ENCODE data around the gene WDR13. TPM values are rescaled to one million over a fixed set of nuclear protein-coding genes. Genes with fewer than 3 reads are reported as not detected.
"Not testable (repeated sequence)": the region's sequence is repeated elsewhere in the genome, so short reads cannot be mapped to it uniquely, and the experiment has no call there.

Gene WDR13
- 100 to 1,000 TPM; 108 to 224 (median 126) TPM for total RNA-seq

DNA sequence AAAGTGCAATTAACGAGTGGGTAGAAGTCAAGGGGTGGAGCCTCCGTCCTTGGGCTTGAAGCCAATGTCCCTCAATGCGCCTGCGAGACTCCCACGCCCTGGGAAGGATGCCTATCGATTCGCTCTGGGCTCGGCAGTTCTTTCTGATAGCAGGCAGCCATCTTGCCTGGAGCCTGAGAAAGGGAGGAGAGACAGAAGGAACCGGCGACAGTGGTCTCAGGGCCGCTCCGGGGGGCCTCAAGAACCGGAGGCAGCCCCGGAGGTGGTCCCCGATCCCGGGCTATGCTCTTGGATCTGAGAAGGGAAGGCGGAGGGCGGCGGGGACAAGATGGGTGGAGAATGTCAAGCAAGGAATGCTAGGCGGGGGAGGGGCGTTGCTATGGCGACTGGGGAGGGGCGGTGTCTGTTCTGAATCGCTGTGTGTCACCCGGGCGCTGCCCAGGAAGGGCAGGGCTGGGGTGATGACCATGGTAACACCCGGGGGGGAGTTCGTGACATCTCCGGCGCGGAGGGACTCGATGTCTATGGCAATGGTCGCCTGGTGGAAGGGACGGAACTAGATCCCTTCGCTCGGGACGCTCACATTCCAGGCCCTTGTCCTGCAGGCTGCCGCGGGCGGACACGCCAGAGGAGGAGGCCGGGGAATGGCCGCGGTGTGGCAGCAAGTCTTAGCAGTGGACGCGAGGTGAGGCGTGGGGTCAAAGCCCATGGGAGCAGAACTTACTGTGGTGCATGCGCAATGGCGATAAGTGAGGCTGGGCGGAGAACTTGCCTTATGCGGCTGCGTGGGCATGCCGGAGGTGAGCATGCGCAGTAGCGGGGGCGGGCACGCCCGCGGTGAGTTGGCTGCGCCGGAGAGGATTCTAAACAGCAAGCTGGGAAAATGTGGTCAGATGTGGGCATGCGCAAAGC is at the start of gene WDR13:
WDR13 (plus strand) TSS at position 140 of the 912 bp plus-strand sequence; CDS start at position 645, 505 bp downstream.
- no peaks in the 10 kb centered on the region for H3K27me3 ChIP-seq
- H3K4me3 ChIP-seq = peak within 1 kb of the TSS; percentile 57 to 67 (median 61)
- no peaks in the 10 kb centered on the region for H3K9me3 ChIP-seq
- H3K27ac ChIP-seq = peak within 1 kb of the TSS; percentile 94 to 98 (median 96)
- TF ChIP-seq EP300 (IDR thresholded peaks at IDR 0.05) = peak; percentile 64 to 90
- peak in 1 of 5 experiments; percentile 17 for TF ChIP-seq CTCF (IDR thresholded peaks at IDR 0.05)
- TF ChIP-seq POLR2A (IDR thresholded peaks at IDR 0.05) = peak in 1 of 2 donors; percentile 62
- H3K4me1 ChIP-seq = peaks cover 0 to 19% (median 0%) of the 10 kb centered on the region in 4 donors
- WGBS, 2 donors = 1 to 43% methylated on average over 16 to 58 of the region's 62 CpGs
- H3K36me3 ChIP-seq = peaks cover 0 to 36% (median 0%) of the 10 kb centered on the region in 3 donors
- DNase-seq (ENCODE audit: low spot score in 2 of 2) = peak; percentile 84 to 85

DNA sequence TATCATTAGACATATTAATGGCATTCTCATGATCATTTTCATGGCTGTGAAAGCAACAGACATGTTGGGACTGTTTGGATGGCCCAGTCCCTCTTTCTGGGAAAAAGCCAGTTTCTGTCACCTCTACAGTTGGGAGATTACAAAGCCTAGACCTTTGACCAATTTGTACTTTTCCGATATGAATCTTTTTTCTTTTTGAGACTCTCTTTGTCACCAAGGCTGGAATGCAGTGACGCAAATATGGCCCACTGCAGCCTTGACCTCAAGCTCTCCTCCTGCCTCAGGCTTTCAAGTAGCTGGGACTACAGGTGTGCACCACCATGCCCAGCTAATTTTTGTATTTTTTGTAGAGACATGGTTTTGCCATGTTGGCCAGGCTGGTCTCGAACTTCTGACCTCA is 48.4 kb upstream of the WDR13 start:
- DNase-seq (ENCODE audit: low spot score in 2 of 2) = no peak
- no peak overlapping the region for H3K4me3 ChIP-seq
- H3K36me3 ChIP-seq = peaks cover 0 to 19% (median 0%) of the 10 kb centered on the region in 3 donors
- H3K4me1 ChIP-seq = no peaks in the 10 kb centered on the region
- no peak overlapping the region for H3K27ac ChIP-seq
- H3K9me3 ChIP-seq = no peaks in the 10 kb centered on the region
- WGBS, 2 donors = 78 to 93% methylated on average over 2 to 3 of the region's 3 CpGs
- H3K27me3 ChIP-seq = no peaks in the 10 kb centered on the region
- no peak for TF ChIP-seq CTCF (IDR thresholded peaks at IDR 0.05)
- TF ChIP-seq EP300 (IDR thresholded peaks at IDR 0.05) = no peak
- no peak for TF ChIP-seq POLR2A (IDR thresholded peaks at IDR 0.05)

- H3K4me1 ChIP-seq; H3K27ac ChIP-seq; H3K9me3 ChIP-seq; DNase-seq (ENCODE audit: low spot score in 2 of 2); H3K4me3 ChIP-seq; H3K27me3 ChIP-seq: not testable (repeated sequence)
- WGBS, 2 donors = 71 to 72% methylated on average over 9 of the region's 9 CpGs
- peaks cover 0 to 29% (median 0%) of the 10 kb centered on the region in 3 donors for H3K36me3 ChIP-seq
Measured at GRCh38 chrX:48555731-48556325, 41.5 kb upstream of the WDR13 start.

DNA sequence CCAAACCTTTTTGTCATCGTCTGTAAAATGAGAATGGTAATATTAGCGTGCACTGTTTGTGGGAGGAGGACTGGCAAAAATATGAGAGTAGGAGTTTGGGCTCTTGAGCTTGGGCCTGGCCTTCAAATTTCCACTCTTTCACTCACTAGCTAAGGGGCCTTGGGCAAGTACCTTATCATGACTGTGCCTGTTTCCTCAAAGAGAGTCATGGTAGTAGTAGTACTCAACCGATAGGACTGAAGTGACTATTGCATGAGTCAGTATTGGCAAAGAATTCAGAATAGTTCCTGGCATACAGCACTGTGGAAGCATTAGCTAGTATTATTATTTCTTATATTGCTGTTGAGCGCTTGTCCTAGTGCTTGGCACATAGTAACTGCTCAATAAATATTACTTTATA is 39.0 kb upstream of the WDR13 start:
- Histone ChIP-seq H3K27ac (no peak overlapping the region), H3K4me1 (no peaks in the 10 kb centered on the region), H3K9me3 (no peaks in the 10 kb centered on the region), H3K36me3 (peaks cover 0 to 44% (median 0%) of the 10 kb centered on the region in 3 donors), H3K4me3 (no peak overlapping the region), H3K27me3 (no peaks in the 10 kb centered on the region)
- DNase-seq (ENCODE audit: low spot score in 2 of 2) = no peak
- WGBS, 2 donors = 66 to 79% methylated on average over 4 of the region's 4 CpGs
- TF ChIP-seq POLR2A (IDR thresholded peaks at IDR 0.05) (no peak), CTCF (IDR thresholded peaks at IDR 0.05) (no peak), EP300 (IDR thresholded peaks at IDR 0.05) (no peak)

DNA sequence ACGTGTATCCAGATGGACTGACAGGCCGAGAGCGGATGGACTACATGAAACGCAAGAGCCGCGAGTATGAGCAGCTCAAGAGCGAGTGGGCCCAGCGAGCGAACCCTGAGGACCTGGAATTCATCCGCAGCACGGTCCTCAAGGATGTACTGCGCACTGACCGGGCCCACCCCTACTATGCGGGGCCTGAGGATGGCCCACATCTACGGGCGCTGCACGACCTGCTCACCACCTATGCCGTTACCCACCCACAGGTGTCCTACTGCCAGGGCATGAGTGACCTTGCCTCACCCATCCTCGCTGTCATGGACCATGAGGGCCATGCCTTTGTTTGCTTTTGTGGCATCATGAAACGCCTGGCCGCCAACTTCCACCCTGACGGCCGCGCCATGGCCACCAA is 37.7 kb upstream of the WDR13 start:
- Histone ChIP-seq H3K27me3 (no peaks in the 10 kb centered on the region), H3K27ac (no peak overlapping the region), H3K4me3 (no peak overlapping the region), H3K36me3 (peaks cover 0 to 49% (median 0%) of the 10 kb centered on the region in 3 donors), H3K9me3 (no peaks in the 10 kb centered on the region), H3K4me1 (no peaks in the 10 kb centered on the region)
- no peak for DNase-seq (ENCODE audit: low spot score in 2 of 2)
- 84 to 93% methylated on average over 5 to 21 of the region's 24 CpGs for WGBS, 2 donors
- no peak for TF ChIP-seq CTCF (IDR thresholded peaks at IDR 0.05)
- no peak for TF ChIP-seq EP300 (IDR thresholded peaks at IDR 0.05)
- no peak for TF ChIP-seq POLR2A (IDR thresholded peaks at IDR 0.05)

Measured in tibial nerve (tissue), 4 donors.